HG03565 (cell line): Measurements from ENCODE around the gene CCT2.

Source experiments
- ATAC-seq: cut with Tn5 transposase; IDR thresholded peaks from one replicate; pipeline ENCODE4 v1.9.1; 2021; ENCODE audit warnings: mild to moderate bottlenecking, moderate library complexity; ENCODE audit not compliant: unreplicated experiment

The CCT2 gene

DNA sequence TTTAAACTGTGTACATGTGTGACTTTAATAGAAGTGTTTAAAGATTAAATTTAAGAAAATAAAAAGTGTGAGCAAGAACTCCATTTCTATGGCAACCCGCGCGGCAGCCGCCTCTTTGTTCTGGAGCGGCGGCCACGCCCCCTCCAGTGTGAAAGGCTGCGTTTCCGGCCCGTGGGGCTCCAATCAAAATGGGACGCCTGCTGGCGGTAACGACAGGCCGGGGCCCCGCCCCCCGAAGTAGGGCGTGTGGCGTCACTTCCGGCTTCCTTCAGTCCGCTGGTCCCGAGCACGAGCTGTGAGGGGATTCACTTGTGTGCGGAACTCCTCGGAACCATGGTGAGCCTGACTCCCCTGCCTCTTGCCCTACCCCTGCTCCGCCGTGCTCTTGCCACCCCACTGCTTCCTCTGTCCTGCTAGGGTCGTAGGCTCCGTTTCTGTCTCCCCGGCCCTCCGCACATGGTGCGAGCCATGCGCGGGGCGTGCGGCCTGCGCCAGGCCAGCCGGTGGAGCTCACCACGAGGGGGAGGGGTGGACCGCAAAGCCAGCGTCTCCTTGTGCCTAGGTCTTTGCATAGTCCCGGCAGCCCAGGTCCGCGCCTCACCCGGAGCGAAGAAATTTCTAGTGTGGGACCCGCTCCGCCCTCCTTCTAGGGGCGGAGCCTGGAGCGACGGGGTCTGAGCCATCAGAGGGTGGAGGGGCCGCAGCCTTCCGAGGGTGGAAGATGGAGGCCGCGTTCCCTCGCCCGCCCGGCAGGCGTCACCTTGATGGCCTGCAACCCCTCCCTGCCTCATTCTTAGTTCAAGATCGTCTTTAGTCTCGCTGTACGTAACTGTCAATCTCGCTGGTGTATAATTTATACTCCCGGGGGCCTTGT lies at the start of gene CCT2:
TSS of gene CCT2 (plus strand) at position 271 of the 874 bp plus-strand sequence. CDS start at position 334, 63 bp downstream.
- peak; percentile 90 for ATAC-seq

DNA sequence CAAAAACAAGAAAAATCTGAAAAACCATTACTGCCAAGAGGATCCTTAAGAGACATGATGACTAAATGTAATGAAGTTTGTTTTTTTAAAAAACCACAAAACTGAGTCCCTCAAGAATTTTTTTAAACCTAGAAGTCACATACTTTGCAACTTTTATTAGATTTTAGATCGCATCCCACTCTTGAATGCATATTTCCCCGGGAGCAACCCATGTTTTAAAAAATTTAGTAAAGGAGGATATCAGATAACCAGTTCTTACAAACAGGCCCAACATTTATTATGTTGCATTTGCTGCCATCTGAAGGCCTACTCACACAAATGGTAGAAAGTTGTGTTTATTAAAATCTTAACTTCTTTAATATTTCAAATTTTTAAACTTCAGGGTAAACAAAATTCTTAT lies 44.3 kb upstream of the CCT2 start:
- no peak for ATAC-seq

DNA sequence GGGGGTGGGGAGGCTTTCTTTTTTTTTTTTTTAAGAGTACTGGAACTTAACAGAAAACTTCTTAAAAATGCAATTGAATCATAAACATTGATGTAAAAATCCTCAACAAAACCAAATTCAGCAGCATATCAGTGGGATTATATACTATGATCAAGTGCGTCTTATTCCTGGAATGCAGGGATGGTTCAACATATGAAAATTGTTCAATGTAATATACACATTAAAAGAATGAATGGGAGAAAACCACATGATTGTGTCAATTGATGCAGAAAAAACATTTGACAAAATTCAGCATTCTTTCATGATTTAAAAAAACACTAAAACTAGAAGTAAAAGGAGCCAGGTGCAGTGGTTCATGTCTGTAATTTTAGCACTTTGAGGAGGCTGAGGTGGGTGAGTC lies 41.2 kb upstream of the CCT2 start:
- no peak for ATAC-seq

DNA sequence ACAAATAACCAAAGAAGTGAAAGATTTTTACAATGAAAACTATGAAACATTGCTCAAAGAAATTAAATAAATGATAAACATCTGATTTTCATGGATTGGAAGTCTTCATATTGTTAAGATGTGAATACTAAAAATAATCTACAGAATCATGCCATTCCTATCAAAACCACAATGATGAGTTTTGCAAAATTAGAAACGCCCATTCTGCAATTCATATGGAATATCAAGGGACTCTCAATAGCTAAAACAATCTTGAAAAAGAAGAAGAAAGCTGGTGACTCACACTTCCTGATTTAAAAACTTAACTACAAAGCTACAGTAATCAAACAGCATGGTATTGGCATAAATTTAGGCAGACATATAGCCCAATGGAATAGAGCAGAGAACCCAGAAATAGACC lies 40.2 kb upstream of the CCT2 start:
- no peak for ATAC-seq

DNA sequence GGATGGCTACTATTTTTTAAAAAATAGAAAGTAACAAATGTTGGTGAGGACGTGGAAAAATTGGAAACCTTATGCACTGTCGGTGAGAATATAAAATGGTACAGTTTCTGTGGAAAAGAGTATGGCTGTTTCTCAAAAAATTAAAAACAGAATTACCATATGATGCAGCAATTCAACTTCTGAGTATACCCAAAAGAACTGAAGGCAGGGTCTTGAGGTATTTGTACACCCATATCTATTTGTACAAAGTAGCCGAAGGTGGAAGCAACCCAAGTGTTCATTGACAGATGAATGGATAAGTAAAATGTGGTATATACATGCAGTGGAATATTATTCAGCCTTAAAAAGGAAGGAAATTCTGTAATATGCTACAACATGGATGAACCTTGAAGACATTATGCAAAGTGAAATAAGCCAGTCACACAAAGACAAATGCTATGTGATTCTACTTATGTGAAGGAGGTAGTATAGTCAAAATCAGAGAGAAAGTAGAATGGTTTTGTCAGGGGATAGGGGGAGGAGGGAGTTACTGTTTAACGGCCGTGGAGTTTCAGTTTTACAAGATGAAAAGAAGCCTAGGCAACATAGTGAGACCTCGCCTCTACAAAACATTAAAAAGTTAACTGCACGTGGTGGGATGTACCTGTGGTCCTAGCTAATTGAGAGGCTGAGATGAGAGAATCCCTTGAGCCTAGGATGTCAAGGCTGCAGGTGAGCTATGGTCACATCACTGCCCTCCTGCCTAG lies 38.4 kb upstream of the CCT2 start:
- ATAC-seq, result peak; percentile 67

DNA sequence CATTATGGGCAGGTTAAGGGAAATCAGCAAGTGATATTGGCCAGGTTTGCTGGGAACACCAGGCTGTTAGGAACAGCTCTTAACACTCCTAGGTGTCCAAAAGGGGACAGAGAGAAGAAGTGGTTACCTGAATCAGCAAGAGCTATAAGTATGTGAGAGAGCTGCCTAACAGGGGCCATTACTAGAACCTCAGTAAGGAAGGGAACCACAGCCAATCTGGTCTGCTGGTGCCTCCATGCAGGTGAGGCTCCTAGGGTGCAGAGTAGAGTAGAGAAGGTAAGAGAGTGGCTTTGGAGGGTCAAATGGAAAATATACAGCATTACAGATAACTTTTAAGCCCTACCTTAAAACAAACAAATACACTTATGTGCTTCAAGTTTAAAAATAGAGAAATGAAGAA lies 36.6 kb upstream of the CCT2 start:
- ATAC-seq, result no peak

DNA sequence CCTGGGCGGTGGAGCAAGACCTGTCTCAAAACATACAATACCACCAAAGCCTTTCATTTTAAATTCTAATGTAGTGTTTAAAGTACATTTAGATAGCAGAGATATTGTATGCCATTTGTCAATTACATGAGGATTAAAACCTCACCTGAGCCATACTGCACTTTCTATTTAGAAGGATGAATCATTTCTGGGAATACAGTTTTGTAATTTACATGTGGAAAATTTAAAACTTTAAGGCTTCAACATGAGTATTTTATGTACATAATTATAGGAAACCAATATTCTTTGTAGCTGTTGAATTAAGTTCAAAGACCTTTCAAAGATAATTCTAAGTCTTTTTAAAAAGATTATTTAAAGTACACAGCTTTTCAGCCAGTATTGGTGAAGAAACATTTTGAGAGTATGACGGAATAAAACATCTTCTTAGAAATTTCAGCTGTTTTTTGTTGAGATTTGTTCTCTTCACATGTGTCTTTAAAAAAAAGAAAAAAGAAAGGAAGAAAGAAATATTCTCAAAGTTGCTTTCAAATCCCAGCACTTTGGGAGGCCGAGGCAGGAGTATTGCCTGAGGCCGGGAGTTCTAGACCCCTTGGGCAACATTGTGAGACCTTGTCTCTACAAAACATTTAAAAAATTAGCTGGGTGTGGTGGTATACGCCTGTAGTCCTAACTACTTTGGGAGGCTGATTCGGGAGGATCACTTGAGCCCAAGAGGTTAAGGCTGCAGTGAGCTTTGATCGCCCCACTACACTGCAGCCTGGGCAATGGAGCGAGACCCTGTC lies 34.5 kb upstream of the CCT2 start:
- ATAC-seq, result no peak

DNA sequence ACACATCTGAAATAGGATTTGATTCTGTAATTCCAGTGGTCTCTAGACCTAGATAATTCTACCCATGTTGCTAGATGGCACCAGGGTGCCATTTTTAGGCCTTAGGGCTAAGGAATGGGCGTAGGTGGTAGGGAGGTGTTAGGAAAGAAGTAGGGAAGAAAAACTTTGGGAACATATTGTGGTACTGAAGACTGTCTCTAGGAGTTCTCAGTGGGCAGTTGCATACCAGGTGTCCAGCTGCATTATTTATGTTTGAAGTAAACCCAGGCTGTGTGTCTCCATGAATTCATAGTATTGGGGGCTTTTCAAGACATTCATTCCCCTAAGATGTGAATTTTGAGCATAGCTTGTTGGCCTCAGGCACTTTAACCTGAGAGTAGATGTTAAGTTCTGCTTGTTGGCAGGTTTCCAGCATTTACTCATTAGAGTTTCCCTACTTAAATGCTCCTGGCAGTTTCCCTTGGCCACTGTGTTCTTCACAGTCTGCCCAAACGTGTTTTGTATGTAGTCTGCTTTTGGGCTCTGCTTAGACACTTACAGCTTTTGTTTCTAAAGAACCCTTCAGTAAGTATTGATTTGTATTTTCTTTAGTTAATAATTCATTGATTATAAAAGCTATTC lies 31.5 kb upstream of the CCT2 start:
- ATAC-seq, result no peak

DNA sequence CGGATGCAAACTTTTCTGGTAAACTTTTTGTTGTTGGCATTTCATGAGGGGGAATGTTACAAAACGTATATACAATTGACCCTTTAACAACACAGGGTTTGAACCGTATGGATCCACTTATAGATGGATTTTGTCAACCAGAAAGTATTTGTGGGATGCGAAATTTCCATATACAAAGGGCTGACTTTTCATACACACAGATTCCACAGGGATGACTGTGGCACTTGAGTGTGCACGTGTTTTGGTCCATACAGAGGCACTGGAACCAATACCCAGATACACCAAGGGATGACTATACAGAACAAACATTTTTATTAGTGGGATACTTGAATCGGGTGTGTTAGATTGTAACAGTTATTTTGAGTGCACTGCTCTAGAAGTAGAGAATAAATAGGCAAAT lies 29.8 kb upstream of the CCT2 start:
- ATAC-seq, result no peak

DNA sequence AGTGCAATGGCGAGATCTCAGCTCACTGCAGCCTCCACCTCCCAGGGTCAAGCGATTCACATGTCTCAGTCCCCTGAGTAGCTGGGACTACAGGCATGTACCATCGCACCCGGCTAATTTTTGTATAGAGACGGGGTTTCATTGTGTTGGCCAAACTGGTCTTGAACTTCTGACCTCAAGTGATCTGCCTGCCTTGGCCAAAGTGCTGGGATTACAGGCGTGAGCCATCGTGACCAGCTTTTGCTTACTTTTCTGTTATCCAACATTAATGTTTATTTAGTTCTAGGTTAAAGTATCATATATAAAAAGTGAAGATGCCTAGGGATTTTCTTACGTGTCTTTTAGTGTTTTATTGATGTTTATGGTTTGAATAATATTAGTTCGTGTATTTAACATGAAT lies 28.9 kb upstream of the CCT2 start:
- no peak for ATAC-seq

DNA sequence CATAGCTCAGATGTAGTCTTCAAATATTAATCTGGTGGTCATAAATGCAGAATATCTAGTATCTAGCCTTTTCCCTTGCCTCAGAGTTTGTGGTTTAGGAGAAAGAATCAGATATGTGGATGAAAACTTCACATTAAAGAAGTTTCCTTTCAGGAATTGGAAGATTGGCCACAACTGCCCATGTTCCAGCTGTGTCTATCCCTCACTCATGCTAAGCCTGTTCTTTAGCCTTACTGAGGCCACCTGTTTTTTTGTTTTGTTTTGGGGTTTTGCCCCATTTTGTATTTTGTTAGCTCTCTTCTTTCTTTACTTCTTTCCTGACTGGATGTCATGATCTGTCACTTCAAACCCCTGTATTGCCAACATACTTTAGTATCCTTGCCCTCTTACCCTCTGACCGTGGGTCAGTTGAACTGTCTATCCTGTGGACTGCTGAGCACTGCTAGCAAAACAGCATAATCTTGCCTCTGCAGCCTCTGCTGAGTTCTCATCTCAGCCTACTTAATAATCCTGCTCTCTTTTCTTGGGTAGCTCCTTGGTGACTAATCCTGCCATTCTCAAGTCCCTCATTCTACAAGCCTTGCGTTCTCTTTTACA lies 22.0 kb upstream of the CCT2 start:
- ATAC-seq, result no peak

DNA sequence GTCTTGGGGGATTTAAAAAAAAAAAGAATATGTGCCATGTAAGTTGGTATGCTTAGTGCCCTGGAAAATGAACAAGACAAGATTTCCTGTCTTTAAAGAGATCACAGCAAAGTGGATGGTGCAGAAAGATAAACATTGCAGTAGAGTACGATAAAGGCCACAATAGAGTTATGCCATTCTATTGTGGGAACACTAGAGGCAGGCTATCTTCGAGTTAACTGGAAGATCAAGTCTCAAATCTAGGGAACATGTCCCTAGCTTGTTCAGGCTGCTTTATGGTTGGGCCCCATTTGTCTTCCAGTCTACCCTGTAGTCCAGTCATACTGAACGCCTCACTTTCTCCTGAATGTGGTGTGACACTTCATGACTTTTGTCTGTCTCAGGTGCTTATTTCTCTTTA lies 18.7 kb upstream of the CCT2 start:
- no peak for ATAC-seq

DNA sequence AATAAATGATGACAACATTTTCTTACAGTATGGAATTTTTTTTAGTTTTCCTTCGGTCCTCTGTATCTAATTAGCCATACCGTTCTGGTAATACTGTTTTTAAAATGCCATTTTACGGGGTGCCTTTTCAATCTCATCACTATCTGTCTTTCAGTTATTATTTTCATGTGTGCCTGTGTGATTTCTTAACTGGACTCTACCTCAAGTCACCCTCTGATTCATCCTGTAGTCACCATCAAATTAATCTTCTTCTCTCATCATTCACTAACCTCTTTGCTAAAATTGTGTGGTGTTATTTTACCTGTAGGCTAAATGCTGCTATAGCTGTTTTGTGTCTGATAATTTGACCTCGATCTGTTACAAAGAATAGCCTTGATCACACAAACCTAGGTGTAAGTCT lies 16.0 kb upstream of the CCT2 start:
- ATAC-seq, result no peak

DNA sequence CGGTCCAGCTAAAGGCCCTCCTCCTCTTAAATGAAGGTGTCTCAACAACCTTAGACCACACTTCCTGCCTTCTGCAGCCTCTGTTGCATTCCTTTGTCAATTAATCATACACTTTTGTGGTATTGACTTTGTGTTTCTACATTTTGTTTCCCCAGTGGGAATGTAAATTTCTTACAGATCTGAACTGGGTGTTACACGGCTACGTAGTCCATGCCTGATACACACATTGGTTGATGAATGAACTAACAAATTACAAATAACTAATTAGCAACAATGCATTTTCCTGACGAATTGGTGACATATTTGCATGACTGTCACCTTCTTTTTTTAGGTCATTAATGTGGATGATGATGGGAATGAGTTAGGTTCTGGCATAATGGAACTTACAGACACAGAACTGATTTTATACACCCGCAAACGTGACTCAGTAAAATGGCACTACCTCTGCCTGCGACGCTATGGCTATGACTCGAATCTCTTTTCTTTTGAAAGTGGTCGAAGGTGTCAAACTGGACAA lies 15.2 kb upstream of the CCT2 start:
- ATAC-seq, result no peak

DNA sequence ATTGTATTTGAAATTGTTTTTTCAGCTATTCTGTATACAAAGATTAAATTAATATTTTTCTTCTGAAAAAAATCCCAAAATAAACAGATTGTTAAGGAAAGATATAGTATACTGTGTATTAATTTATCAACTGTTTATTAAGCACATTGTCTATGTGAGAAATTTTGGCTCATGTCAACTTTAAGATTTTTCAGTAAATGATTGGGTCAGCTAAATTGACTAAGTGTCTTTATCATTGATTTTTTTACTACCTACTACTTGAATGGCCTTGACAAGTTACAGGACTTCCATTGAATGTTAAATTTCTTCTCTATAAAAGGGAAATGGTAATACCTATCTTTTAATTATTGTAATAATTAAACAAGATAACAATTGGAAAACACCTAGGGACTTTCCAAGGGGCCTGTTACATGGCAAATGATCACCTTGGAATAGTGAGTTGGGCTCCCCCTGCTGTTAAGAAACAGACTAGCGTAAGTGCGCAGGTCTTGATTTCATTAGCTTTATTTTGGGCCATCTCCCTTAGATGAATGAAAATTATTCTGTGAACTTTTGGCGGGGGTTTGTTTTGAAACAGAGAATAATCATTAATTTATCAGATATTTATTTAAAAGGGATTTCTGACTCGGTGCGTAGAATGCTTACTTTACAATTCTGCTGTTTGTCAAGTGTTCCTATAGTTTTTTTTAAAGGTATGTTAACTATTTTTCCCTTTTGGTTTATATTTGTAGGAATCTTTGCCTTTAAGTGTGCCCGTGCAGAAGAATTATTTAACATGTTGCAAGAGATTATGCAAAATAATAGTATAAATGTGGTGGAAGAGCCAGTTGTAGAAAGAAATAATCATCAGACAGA lies 14.5 kb upstream of the CCT2 start:
- peak; percentile 80 for ATAC-seq

DNA sequence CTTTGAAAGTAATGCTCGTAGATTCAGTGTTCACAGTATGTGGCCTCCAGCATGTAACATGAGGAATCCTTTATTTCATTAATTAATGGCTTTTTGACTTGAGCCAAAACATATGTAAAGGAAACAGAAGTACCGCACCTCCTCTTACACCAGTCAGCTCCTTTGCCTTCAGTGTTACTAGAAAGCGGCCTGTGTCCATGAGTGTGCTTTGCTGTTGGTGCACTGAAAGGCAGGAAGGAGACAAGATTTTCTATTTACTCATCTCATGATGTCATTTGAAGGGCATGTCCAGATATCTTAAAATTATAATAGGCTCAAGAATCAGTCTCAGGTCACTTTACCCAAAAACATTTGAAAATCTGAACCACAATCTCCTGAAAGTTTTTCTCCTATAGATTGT lies 9.9 kb upstream of the CCT2 start:
- ATAC-seq, result no peak

DNA sequence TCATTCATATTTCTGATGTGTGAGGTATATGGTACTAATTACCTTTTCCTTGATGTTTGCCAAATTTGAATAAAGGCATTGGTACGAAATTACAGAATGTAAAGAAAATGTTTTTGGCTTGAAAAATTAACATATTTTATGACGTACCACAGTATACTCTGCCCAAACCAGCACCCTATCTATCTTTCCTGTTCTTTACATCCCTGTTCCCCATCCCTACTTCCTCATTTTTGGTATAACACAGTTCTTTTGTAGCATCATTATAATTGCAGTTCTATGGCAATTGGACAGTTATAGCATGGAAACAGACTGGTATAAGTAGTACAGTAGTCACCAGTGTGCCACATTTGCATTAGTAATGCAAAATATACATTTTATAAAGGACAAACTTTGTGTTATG lies 7.0 kb upstream of the CCT2 start:
- no peak for ATAC-seq

DNA sequence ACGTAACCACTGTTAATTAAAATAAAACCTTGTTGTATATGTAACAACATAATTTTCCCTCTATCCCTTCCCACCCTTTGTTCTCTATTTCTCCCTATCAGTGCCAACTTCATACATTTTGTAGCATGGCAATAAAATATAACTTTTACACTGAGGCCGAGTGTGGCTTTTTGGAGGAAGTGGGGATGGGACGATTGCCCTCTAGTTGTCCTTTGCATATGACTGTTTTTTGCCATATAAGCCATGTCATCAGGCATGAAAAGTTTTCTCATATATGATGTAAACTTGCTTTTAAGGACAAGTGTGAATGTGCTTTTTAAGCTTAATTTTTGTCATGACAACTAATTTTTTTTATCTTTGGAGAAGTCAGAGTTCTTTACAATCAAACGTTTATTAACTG lies 6.2 kb upstream of the CCT2 start:
- ATAC-seq, result no peak

DNA sequence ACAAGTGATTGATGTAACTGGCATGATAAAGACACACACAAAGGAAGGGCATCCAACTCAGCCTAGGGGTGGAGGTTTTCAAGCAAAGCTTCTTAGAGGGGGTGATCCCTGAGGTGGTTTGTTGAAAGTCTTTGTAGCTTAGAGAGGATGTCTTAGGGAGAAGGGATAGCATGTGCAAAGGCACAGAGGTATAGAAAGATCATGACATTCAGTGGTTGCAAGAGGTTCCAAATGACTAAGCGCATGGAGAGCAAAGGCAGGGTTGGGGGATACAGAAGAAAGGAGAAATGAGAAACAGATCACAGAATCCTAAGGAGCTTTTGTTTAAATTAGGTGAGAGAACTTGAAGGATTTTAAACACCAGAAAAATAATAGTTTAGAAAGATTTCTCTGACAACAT lies 5.2 kb upstream of the CCT2 start:
- ATAC-seq, result no peak

DNA sequence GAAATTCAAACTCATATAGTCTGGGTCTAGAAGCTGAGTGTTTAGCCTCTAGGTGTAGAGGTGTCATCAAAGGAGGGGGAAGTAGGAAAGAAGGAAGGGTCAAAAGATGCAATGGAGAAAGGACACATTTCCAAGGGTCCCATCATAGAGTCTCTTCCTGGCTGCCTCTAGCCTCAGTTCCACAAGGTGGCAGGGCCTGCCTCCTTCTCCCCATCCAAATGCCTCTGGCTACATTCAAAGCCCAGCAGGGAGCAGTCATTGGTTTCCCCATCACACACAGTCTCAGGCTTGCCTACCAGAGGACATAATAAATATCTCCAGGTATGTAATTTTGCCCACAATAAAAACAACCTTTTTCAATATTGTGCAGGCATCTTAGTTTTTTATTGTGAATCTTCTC lies 2.1 kb upstream of the CCT2 start:
- ATAC-seq, result no peak
